H9 (cell line): ENCODE data around the gene PRKAR2A. TPM values are rescaled to one million over a fixed set of nuclear protein-coding genes. Genes with fewer than 3 reads are reported as not detected.
"Not testable (repeated sequence)": the region's sequence is repeated elsewhere in the genome, so short reads cannot be mapped to it uniquely, and the experiment has no call there.

ENCODE experiments used
- DNase-seq: peaks from one replicate; pipeline ENCODE4 v3.0.0-alpha.2; 2017
- H2AFZ ChIP-seq: one replicate; pipeline ENCODE4 v1.6.1; 2013; ENCODE audit warnings: mild to moderate bottlenecking, low read length, control low read depth, moderate library complexity
- H2AK5ac ChIP-seq: 2 replicates; pipeline ENCODE4 v1.6.1; 2013; ENCODE audit warnings: low read length, control low read depth, mixed read lengths; ENCODE audit not compliant: insufficient read length
- H2BK120ac ChIP-seq: one replicate; pipeline ENCODE4 v1.6.1; 2013; ENCODE audit warnings: low read depth, mild to moderate bottlenecking, low read length, control low read depth, inconsistent platforms; ENCODE audit not compliant: poor library complexity, severe bottlenecking
- H2BK12ac ChIP-seq: 2 replicates; pipeline ENCODE4 v1.6.1; 2013; ENCODE audit warnings: low read length, control low read depth, mixed read lengths, low read depth; ENCODE audit not compliant: insufficient read length
- H2BK15ac ChIP-seq: 2 replicates; pipeline ENCODE4 v1.6.1; 2013; ENCODE audit warnings: low read depth, low read length, control low read depth
- H2BK20ac ChIP-seq: one replicate; pipeline ENCODE4 v1.6.1; 2013; ENCODE audit warnings: low read depth, mild to moderate bottlenecking, low read length, control low read depth, inconsistent platforms; ENCODE audit not compliant: poor library complexity, severe bottlenecking
- H2BK5ac ChIP-seq: 2 replicates; pipeline ENCODE4 v1.6.1; 2013; ENCODE audit warnings: low read length, control low read depth, mixed read lengths; ENCODE audit not compliant: insufficient read length
- H3K14ac ChIP-seq: 2 replicates; pipeline ENCODE4 v1.6.1; 2013; ENCODE audit warnings: low read length, control low read depth; ENCODE audit not compliant: insufficient read depth
- H3K18ac ChIP-seq: 2 replicates; pipeline ENCODE4 v1.6.1; 2013; ENCODE audit warnings: low read depth, mild to moderate bottlenecking, mixed read lengths, low read length, control low read depth; ENCODE audit not compliant: insufficient read length
- H3K23ac ChIP-seq: 2 replicates; pipeline ENCODE4 v1.6.1; 2013; ENCODE audit warnings: low read length, control low read depth, mixed read lengths, low read depth; ENCODE audit not compliant: insufficient read length
- H3K23me2 ChIP-seq: 2 replicates; pipeline ENCODE4 v1.6.1; 2013; ENCODE audit warnings: low read depth, mild to moderate bottlenecking, mixed read lengths, low read length, control low read depth; ENCODE audit not compliant: insufficient read length, poor library complexity, severe bottlenecking
- H3K27ac ChIP-seq: 2 replicates; pipeline ENCODE4 v1.5.1; 2013; ENCODE audit warnings: low read length, control low read depth, mixed read lengths, low read depth; ENCODE audit not compliant: insufficient read length
- H3K27me3 ChIP-seq: 2 replicates; pipeline ENCODE4 v1.6.1; 2013; ENCODE audit warnings: low read length, control low read depth, inconsistent platforms; ENCODE audit not compliant: insufficient read depth
- H3K4ac ChIP-seq: 2 replicates; pipeline ENCODE4 v1.6.1; 2013; ENCODE audit warnings: low read depth, mild to moderate bottlenecking, control low read depth, inconsistent platforms, low read length, moderate library complexity
- H3K4me1 ChIP-seq: 2 replicates; pipeline ENCODE4 v1.6.1; 2013; ENCODE audit warnings: low read length, control low read depth, inconsistent platforms; ENCODE audit not compliant: insufficient read depth
- H3K4me2 ChIP-seq: 2 replicates; pipeline ENCODE4 v1.6.1; 2013; ENCODE audit warnings: low read length, control low read depth, mixed read lengths; ENCODE audit not compliant: insufficient read length, insufficient read depth
- H3K56ac ChIP-seq: 2 replicates; pipeline ENCODE4 v1.6.1; 2013; ENCODE audit warnings: low read depth, mild to moderate bottlenecking, mixed read lengths, low read length, control low read depth; ENCODE audit not compliant: insufficient read length
- H3K79me1 ChIP-seq: 2 replicates; pipeline ENCODE4 v1.6.1; 2013; ENCODE audit warnings: low read depth, mild to moderate bottlenecking, moderate library complexity, low read length, control low read depth, inconsistent platforms; ENCODE audit not compliant: insufficient read depth, poor library complexity, severe bottlenecking
- H3K79me2 ChIP-seq: 2 replicates; pipeline ENCODE4 v1.6.1; 2013; ENCODE audit warnings: low read length, control low read depth, inconsistent platforms; ENCODE audit not compliant: insufficient read depth
- H3K9ac ChIP-seq: 2 replicates; pipeline ENCODE4 v1.6.1; 2013; ENCODE audit warnings: low read length, control low read depth, mixed read lengths; ENCODE audit not compliant: insufficient read length; ENCODE audit errors: extremely low read depth
- H3K9me3 ChIP-seq: one replicate; pipeline ENCODE4 v1.6.1; 2013; ENCODE audit warnings: low read depth, low read length, inconsistent platforms; ENCODE audit not compliant: control insufficient read depth
- H3T11ph ChIP-seq: one replicate; pipeline ENCODE4 v1.6.1; 2013; ENCODE audit warnings: mild to moderate bottlenecking, low read length, control low read depth, inconsistent platforms
- H4K20me1 ChIP-seq: one replicate; pipeline ENCODE4 v1.6.1; 2013; ENCODE audit not compliant: control insufficient read depth, insufficient read length, insufficient read depth
- H4K5ac ChIP-seq: 2 replicates; pipeline ENCODE4 v1.6.1; 2013; ENCODE audit warnings: low read depth, mild to moderate bottlenecking, mixed read lengths, low read length, control low read depth; ENCODE audit not compliant: insufficient read length
- H4K8ac ChIP-seq: replicated peaks from 2 replicates; pipeline ENCODE4 v1.6.1; 2013; ENCODE audit warnings: low read length, control low read depth, mixed read lengths, low read depth; ENCODE audit not compliant: insufficient read length
- H4K91ac ChIP-seq: 2 replicates; pipeline ENCODE4 v1.6.1; 2013; ENCODE audit warnings: low read depth, mild to moderate bottlenecking, moderate library complexity, mixed read lengths, low read length, control low read depth; ENCODE audit not compliant: insufficient read length
- H3K27ac Mint-ChIP-seq, 3 experiments: 2 replicates in 2 of 3; 3 replicates in 1 of 3; pipeline ENCODE4 v1.8.0; 2020 to 2021; ENCODE audit warnings: mixed read lengths in 3 of 3, mild to moderate bottlenecking in 1 of 3, moderate library complexity in 1 of 3
- H3K27me3 Mint-ChIP-seq: 2 replicates; pipeline ENCODE4 v1.8.0; 2021; ENCODE audit warnings: low read depth, mild to moderate bottlenecking, moderate library complexity, mixed read lengths
- H3K36me3 Mint-ChIP-seq, 3 experiments: 2 replicates in 2 of 3; 3 replicates in 1 of 3; pipeline ENCODE4 v1.8.0; 2020 to 2021; ENCODE audit warnings: low read depth in 3 of 3, mixed read lengths in 3 of 3; ENCODE audit not compliant: insufficient read depth in 1 of 3
- H3K4me1 Mint-ChIP-seq, 2 experiments: 2 replicates each; pipeline ENCODE4 v1.8.0; 2020; ENCODE audit warnings: mixed read lengths in 2 of 2
- H3K4me3 Mint-ChIP-seq, 2 experiments: 2 replicates in 1 of 2; 3 replicates in 1 of 2; pipeline ENCODE4 v1.8.0; 2020 to 2021; ENCODE audit warnings: mild to moderate bottlenecking in 2 of 2, mixed read lengths in 2 of 2, moderate library complexity in 1 of 2
- H3K9me3 Mint-ChIP-seq, 2 experiments: 2 replicates in 1 of 2; 3 replicates in 1 of 2; pipeline ENCODE4 v1.8.0; 2020; ENCODE audit warnings: mild to moderate bottlenecking in 2 of 2, mixed read lengths in 2 of 2, moderate library complexity in 1 of 2
- WGBS: extraction: QIAGEN DNeasy Blood & Tissue Kit; methylation state at CpG from one replicate; pipeline ENCODE4 v1.1.7; 2013; ENCODE audit warnings: missing lambda C conversion rate, low lambda C conversion rate, mixed read lengths; ENCODE audit not compliant: insufficient read length; ENCODE audit errors: extremely low coverage; 5-methylcytosine and 5-hydroxymethylcytosine counted together
- total RNA-seq: library from RNA; stranded (reverse); gene quantifications from 2 replicates; pipeline ENCODE4 v1.2.1, GENCODE V29; 2021

Gene PRKAR2A
- total RNA-seq, 1 experiment from 2014 or later = 39.1 TPM

DNA sequence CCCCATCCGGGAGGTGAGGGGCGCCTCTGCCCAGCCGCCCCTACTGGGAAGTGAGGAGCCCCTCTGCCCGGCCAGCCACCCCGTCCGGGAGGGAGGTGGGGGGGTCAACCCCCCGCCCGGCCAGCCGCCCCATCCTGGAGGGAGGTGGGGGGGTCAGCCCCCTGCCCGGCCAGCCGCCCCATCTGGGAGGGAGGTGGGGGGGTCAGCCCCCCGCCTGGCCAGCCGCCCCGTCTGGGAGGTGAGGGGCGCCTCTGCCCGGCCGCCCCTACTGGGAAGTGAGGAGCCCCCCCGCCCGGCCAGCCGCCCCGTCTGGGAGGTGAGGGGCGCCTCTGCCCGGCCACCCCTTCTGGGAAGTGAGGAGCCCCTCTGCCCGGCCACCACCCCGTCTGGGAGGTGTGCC, 113.1 kb downstream of the PRKAR2A start:
- no CpG with 5 or more reads among the region's 25 CpGs for WGBS

GRCh38 chr3:48733752-48734518, 113.7 kb downstream of the PRKAR2A start:
- H2AFZ ChIP-seq, H3K9ac ChIP-seq, H3K4me1 ChIP-seq, H2BK20ac ChIP-seq, H3K79me2 ChIP-seq, H3T11ph ChIP-seq, H2BK12ac ChIP-seq, H4K20me1 ChIP-seq, DNase-seq, H3K4ac ChIP-seq, H3K14ac ChIP-seq, H3K56ac ChIP-seq, H4K5ac ChIP-seq, H3K4me1 Mint-ChIP-seq, H3K27ac Mint-ChIP-seq, H3K27me3 Mint-ChIP-seq, H3K4me2 ChIP-seq, H3K18ac ChIP-seq, H2BK120ac ChIP-seq, H2BK5ac ChIP-seq, H4K91ac ChIP-seq, H3K23me2 ChIP-seq, H3K9me3 Mint-ChIP-seq, H2BK15ac ChIP-seq, H3K23ac ChIP-seq, H3K4me3 Mint-ChIP-seq, H3K79me1 ChIP-seq, H3K27ac ChIP-seq, H4K8ac ChIP-seq, H3K36me3 Mint-ChIP-seq, H3K27me3 ChIP-seq, H3K9me3 ChIP-seq, H2AK5ac ChIP-seq: not testable (repeated sequence)
- no CpG with 5 or more reads among the region's 53 CpGs for WGBS

More for the DNA sequence above, 113.1 kb downstream of the PRKAR2A start:
- not testable (repeated sequence) for H3K79me2 ChIP-seq, H3K4me3 Mint-ChIP-seq, H2BK20ac ChIP-seq, H2BK12ac ChIP-seq, H2BK120ac ChIP-seq, H4K20me1 ChIP-seq, H2AFZ ChIP-seq, H3K56ac ChIP-seq, H3K9me3 ChIP-seq, H3K27ac Mint-ChIP-seq, H2BK15ac ChIP-seq, H3K36me3 Mint-ChIP-seq, H3K9me3 Mint-ChIP-seq, H3K27ac ChIP-seq, H3K4me1 ChIP-seq, H3K27me3 ChIP-seq, H2BK5ac ChIP-seq, H4K5ac ChIP-seq, H3K18ac ChIP-seq, H4K8ac ChIP-seq, H3K14ac ChIP-seq, H3K79me1 ChIP-seq, H3T11ph ChIP-seq, DNase-seq, H2AK5ac ChIP-seq, H3K4me1 Mint-ChIP-seq, H3K23me2 ChIP-seq, H3K4me2 ChIP-seq, H4K91ac ChIP-seq, H3K4ac ChIP-seq, H3K9ac ChIP-seq, H3K23ac ChIP-seq, H3K27me3 Mint-ChIP-seq
